ENCODE measurements around the gene TUBB4B.
A peak's percentile ranks its signal among the peaks of the same experiment; 100 is the strongest.

DNA sequence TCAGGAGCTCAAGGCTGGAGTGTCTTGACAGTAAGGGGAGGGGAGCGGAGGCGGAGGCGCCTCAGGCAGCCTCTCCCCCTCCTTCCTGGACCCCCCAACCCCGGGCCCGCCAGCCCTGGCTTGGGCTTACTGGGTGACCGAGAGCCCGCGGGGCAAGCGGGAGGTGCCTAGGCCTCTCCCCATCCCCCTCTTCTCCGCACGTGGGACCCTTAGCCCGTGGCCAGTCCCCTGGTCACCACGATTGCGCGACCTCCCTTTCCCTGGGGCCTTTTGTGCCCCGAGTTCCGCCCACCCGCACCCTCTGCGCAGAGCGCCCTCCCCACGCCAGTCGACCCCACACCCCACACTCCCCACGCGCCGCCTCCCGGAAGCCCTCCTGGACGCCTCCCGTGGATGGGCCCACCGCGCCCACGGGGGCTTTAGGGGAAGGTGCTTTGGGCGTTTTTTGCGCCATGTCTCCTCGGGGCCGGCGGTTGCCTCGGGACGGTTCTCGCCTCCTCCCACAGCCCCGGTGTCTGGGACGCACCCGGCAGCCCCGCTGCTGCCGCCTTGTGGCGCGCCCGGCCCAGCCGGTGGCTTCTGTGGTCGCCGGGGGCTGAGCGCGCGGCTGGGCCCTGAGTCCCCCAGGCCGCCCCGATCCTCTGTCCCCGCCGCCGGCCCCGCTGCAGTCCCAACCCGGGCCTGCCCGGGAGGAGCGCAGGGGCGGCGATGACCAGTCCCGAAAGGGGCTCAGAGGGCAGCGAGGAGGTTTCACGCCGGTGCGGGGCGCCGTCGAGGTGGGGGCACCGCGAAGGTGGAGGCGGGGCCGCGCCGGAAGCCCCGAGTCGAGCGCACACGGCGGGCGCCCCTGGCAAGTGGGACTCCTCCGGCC is 39.6 kb downstream of the TUBB4B start:
- TF ChIP-seq, protein P1, sequence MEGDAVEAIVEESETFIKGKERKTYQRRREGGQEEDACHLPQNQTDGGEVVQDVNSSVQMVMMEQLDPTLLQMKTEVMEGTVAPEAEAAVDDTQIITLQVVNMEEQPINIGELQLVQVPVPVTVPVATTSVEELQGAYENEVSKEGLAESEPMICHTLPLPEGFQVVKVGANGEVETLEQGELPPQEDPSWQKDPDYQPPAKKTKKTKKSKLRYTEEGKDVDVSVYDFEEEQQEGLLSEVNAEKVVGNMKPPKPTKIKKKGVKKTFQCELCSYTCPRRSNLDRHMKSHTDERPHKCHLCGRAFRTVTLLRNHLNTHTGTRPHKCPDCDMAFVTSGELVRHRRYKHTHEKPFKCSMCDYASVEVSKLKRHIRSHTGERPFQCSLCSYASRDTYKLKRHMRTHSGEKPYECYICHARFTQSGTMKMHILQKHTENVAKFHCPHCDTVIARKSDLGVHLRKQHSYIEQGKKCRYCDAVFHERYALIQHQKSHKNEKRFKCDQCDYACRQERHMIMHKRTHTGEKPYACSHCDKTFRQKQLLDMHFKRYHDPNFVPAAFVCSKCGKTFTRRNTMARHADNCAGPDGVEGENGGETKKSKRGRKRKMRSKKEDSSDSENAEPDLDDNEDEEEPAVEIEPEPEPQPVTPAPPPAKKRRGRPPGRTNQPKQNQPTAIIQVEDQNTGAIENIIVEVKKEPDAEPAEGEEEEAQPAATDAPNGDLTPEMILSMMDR (IDR thresholded peaks at IDR 0.05): peak in 3 of 4 donors; percentile 25 to 45 (median 31)
- no peak for TF ChIP-seq POLR2A (IDR thresholded peaks at IDR 0.05)
